Thyroid gland (tissue), 4 donors: ENCODE measurements around the gene ANKLE2. TPM values are rescaled to one million over a fixed set of nuclear protein-coding genes. Genes with fewer than 3 reads are reported as not detected.

ENCODE experiments used
- DNase-seq, 2 donors: peaks; one replicate each; pipeline ENCODE4 v3.0.0-alpha.2; 2019
- H3K27ac ChIP-seq, 3 donors: fragments of 200-600 bp; sonication (generic); 1 replicate in 2 of 3; 2 replicates in 1 of 3; pipeline ENCODE4 v1.5.1; 2016 to 2019; ENCODE audit warnings: mild to moderate bottlenecking in 1 of 3, moderate library complexity in 1 of 3
- H3K27me3 ChIP-seq: fragments of 200-600 bp; sonication (generic); one replicate; pipeline ENCODE4 v1.5.1; 2019
- H3K36me3 ChIP-seq, 2 donors: fragments of 200-600 bp; sonication (generic); one replicate each; pipeline ENCODE4 v1.5.1; 2016 to 2019
- H3K4me1 ChIP-seq, 2 donors: fragments of 200-600 bp; sonication (generic); one replicate each; pipeline ENCODE4 v1.5.1; 2017 to 2019
- H3K4me3 ChIP-seq, 3 donors: fragments of 200-600 bp; sonication (generic); replicated peaks in 1 of 3; 1 replicate in 2 of 3; 2 replicates in 1 of 3; pipeline ENCODE4 v1.5.1; 2016; ENCODE audit warnings: mild to moderate bottlenecking in 1 of 3
- H3K9me3 ChIP-seq: fragments of 200-600 bp; sonication (generic); one replicate; pipeline ENCODE4 v1.5.1; 2017
- CTCF ChIP-seq, 6 experiments: fragments of 200-600 bp in 3 of 6; fragments of 450-650 bp in 3 of 6; sonication (generic) in 3 of 6; IDR thresholded peaks; one replicate each; pipeline ENCODE4 v1.5.1; 2016 to 2019; ENCODE audit warnings: antibody characterized with exemption in 6 of 6, mild to moderate bottlenecking in 2 of 6, inconsistent platforms in 1 of 6, moderate library complexity in 1 of 6
- POLR2A ChIP-seq, 2 donors: fragments of 450-650 bp; IDR thresholded peaks; one replicate each; pipeline ENCODE4 v1.6.1; 2017; ENCODE audit warnings: antibody characterized with exemption in 2 of 2, mild to moderate bottlenecking in 2 of 2, moderate library complexity in 1 of 2
- WGBS, 2 donors: methylation state at CpG; one replicate each; pipeline ENCODE4 v1.1.5; 2017; 5-methylcytosine and 5-hydroxymethylcytosine counted together
- intact Hi-C: fragments of 100-400 bp; cut with DNase I; formaldehyde crosslinking; loops from one replicate; pipeline ENCODE4 v1.15.1; 2023
- total RNA-seq, 4 donors: library from RNA; depleted of rRNA; stranded (reverse); fragments of >200 nt; gene quantifications; one replicate each; pipeline ENCODE4 v1.2.3, GENCODE V29; 2016

Gene ANKLE2
- total RNA-seq, 4 donors from 2014 or later: 50.7 to 70.7 (median 55.3) TPM

- Histone ChIP-seq H3K36me3 (peaks cover 62 to 63% of the 10 kb centered on the region in 2 donors), H3K4me1 (no peaks in the 10 kb centered on the region), H3K27me3 (no peaks in the 10 kb centered on the region), H3K9me3 (no peaks in the 10 kb centered on the region), H3K27ac (no peak overlapping the region), H3K4me3 (no peak overlapping the region)
- DNase-seq: no peak
- WGBS, 2 donors: 94% methylated on average over 12 of the region's 12 CpGs
- no peak for TF ChIP-seq CTCF (IDR thresholded peaks at IDR 0.05)
- TF ChIP-seq POLR2A (IDR thresholded peaks at IDR 0.05): no peak
- intact Hi-C loops: no loop called here
Observed at GRCh38 chr12:132726386-132726785, 35.2 kb downstream of the ANKLE2 start.

GRCh38 chr12:132724506-132725241, 37.0 kb downstream of the ANKLE2 start:
- no peak for TF ChIP-seq POLR2A (IDR thresholded peaks at IDR 0.05)
- TF ChIP-seq CTCF (IDR thresholded peaks at IDR 0.05): no peak
- H3K27ac ChIP-seq: no peak overlapping the region
- no peaks in the 10 kb centered on the region for H3K27me3 ChIP-seq
- peaks cover 60% of the 10 kb centered on the region in 2 donors for H3K36me3 ChIP-seq
- intact Hi-C loops: no loop called here
- H3K4me1 ChIP-seq: no peaks in the 10 kb centered on the region
- H3K4me3 ChIP-seq: no peak overlapping the region
- no peak for DNase-seq
- WGBS, 2 donors: 92 to 96% methylated on average over 25 to 29 of the region's 30 CpGs
- H3K9me3 ChIP-seq: no peaks in the 10 kb centered on the region

- intact Hi-C loops: no loop called here
- H3K27ac ChIP-seq: no peak overlapping the region
- no peak overlapping the region for H3K4me3 ChIP-seq
- H3K4me1 ChIP-seq: no peaks in the 10 kb centered on the region
- peaks cover 69 to 70% of the 10 kb centered on the region in 2 donors for H3K36me3 ChIP-seq
- TF ChIP-seq CTCF (IDR thresholded peaks at IDR 0.05): no peak
- no peak for TF ChIP-seq POLR2A (IDR thresholded peaks at IDR 0.05)
- H3K9me3 ChIP-seq: no peaks in the 10 kb centered on the region
- no peaks in the 10 kb centered on the region for H3K27me3 ChIP-seq
- WGBS, 2 donors: 94 to 98% methylated on average over 2 of the region's 2 CpGs
- DNase-seq: no peak
Observed at GRCh38 chr12:132723764-132724140, 37.9 kb downstream of the ANKLE2 start.

GRCh38 chr12:132723015-132723763, 38.4 kb downstream of the ANKLE2 start:
- no peaks in the 10 kb centered on the region for H3K27me3 ChIP-seq
- 94 to 95% methylated on average over 23 to 30 of the region's 30 CpGs for WGBS, 2 donors
- H3K27ac ChIP-seq: no peak overlapping the region
- H3K36me3 ChIP-seq: peaks cover 68 to 72% of the 10 kb centered on the region in 2 donors
- H3K4me3 ChIP-seq: no peak overlapping the region
- H3K4me1 ChIP-seq: no peaks in the 10 kb centered on the region
- H3K9me3 ChIP-seq: no peaks in the 10 kb centered on the region
- intact Hi-C loops: no loop called here
- no peak for TF ChIP-seq POLR2A (IDR thresholded peaks at IDR 0.05)
- no peak for TF ChIP-seq CTCF (IDR thresholded peaks at IDR 0.05)
- no peak for DNase-seq
